Naive thymus-derived CD8-positive, alpha-beta T cell (primary cell): ENCODE results near the gene FTHL17. TPM values are rescaled to one million over a fixed set of nuclear protein-coding genes. Genes with fewer than 3 reads are reported as not detected.

Source experiments
- ATAC-seq, 2 donors: fragments of 150-1000 bp; cut with Tn5 transposase in 1 of 2; sonication (Bioruptor Pico), chemical (Tn5 transposase) in 1 of 2; 1 replicate in 1 of 2; 2 replicates in 1 of 2; pipeline ENCODE4 v1.10.0; 2021; ENCODE audit warnings: mild to moderate bottlenecking in 2 of 2, moderate library complexity in 2 of 2
- POLR2A ChIA-PET: fragments of 350-600 bp; sonication (Branson Sonifier 250); formaldehyde crosslinking; loops from one replicate; lab custom pipeline; 2021; ENCODE audit warnings: antibody characterized with exemption; lab: Charles Lee
- DNase-seq, 10 donors: peaks; one replicate each; pipeline versions ENCODE4 v3.0.0 to v3.0.0-alpha.2; 2020 to 2022
- H3K27ac Mint-ChIP-seq, 10 donors: one replicate each; pipeline ENCODE4 v1.8.0; 2020 to 2022; ENCODE audit warnings: mild to moderate bottlenecking in 10 of 10, mixed read lengths in 10 of 10, moderate library complexity in 4 of 10, inconsistent platforms in 1 of 10
- H3K27me3 Mint-ChIP-seq, 5 donors: one replicate each; pipeline ENCODE4 v1.8.0; 2021 to 2022; ENCODE audit warnings: mixed read lengths in 5 of 5
- H3K36me3 Mint-ChIP-seq, 3 donors: one replicate each; pipeline ENCODE4 v1.8.0; 2020 to 2022; ENCODE audit warnings: mixed read lengths in 3 of 3, mild to moderate bottlenecking in 2 of 3, inconsistent platforms in 1 of 3
- H3K4me1 Mint-ChIP-seq, 4 donors: one replicate each; pipeline ENCODE4 v1.8.0; 2021 to 2022; ENCODE audit warnings: mixed read lengths in 4 of 4
- H3K4me3 Mint-ChIP-seq, 10 donors: one replicate each; pipeline ENCODE4 v1.8.0; 2020 to 2022; ENCODE audit warnings: mild to moderate bottlenecking in 10 of 10, mixed read lengths in 10 of 10, moderate library complexity in 6 of 10, inconsistent platforms in 1 of 10
- H3K9me3 Mint-ChIP-seq, 9 donors: one replicate each; pipeline ENCODE4 v1.8.0; 2020 to 2022; ENCODE audit warnings: mixed read lengths in 9 of 9, mild to moderate bottlenecking in 3 of 9, inconsistent platforms in 1 of 9, moderate library complexity in 1 of 9
- polyA plus RNA-seq, 3 donors: library from polyadenylated mRNA; unstranded; fragments of 300-500 nt; fragmentation: Illumina TruSeq; gene quantifications; one replicate each; pipeline ENCODE4 v1.2.3, GENCODE V29; 2021
- total RNA-seq, 8 experiments: library from RNA in 2 of 8; stranded (reverse) in 2 of 8; gene quantifications; one replicate each; pipeline ENCODE4 v1.2.3 and lab custom pipeline; 2021 to 2026

The FTHL17 gene
- total RNA-seq (not detected), polyA plus RNA-seq (not detected), total RNA-seq (lab: John Stamatoyannopoulos, UW) (0 reads per million in 6 experiments)

- Mint-ChIP-seq H3K27me3 (no peaks in the 10 kb centered on the region), H3K9me3 (peaks cover 0 to 24% (median 6%) of the 10 kb centered on the region in 9 donors), H3K36me3 (peaks cover 0 to 5% (median 0%) of the 10 kb centered on the region in 3 donors), H3K27ac (no peak within 1 kb of the TSS), H3K4me1 (no peaks in the 10 kb centered on the region), H3K4me3 (no peak within 1 kb of the TSS)
- DNase-seq (no peak), ATAC-seq (no peak)
- POLR2A ChIA-PET: no interaction called here
Observed at GRCh38 chrX:31071725-31072124, at the start of gene FTHL17. FTHL17 (minus strand) TSS chrX:31072041; CDS start chrX:31071953, 88 bp downstream.

GRCh38 chrX:31117266-31117665 is 45.4 kb upstream of the FTHL17 start:
- Mint-ChIP-seq H3K9me3 (peaks cover 0 to 3% (median 0%) of the 10 kb centered on the region in 9 donors), H3K27me3 (peaks cover 0 to 14% (median 2%) of the 10 kb centered on the region in 5 donors), H3K4me3 (no peak overlapping the region), H3K4me1 (no peaks in the 10 kb centered on the region), H3K36me3 (no peaks in the 10 kb centered on the region), H3K27ac (no peak overlapping the region)
- ATAC-seq (no peak), DNase-seq (no peak)
- POLR2A ChIA-PET: no interaction called here

GRCh38 chrX:31115398-31115797 is 43.6 kb upstream of the FTHL17 start:
- Mint-ChIP-seq H3K4me3 (no peak overlapping the region), H3K9me3 (peaks cover 0 to 3% (median 0%) of the 10 kb centered on the region in 9 donors), H3K4me1 (no peaks in the 10 kb centered on the region), H3K27ac (no peak overlapping the region), H3K27me3 (peaks cover 0 to 15% (median 2%) of the 10 kb centered on the region in 5 donors), H3K36me3 (no peaks in the 10 kb centered on the region)
- DNase-seq (no peak), ATAC-seq (no peak)
- POLR2A ChIA-PET: no interaction called here

GRCh38 chrX:31114858-31115257 is 43.0 kb upstream of the FTHL17 start:
- DNase-seq: no peak
- H3K9me3 Mint-ChIP-seq: peaks cover 0 to 3% (median 0%) of the 10 kb centered on the region in 9 donors
- no peaks in the 10 kb centered on the region for H3K4me1 Mint-ChIP-seq
- H3K27me3 Mint-ChIP-seq: peaks cover 0 to 15% (median 2%) of the 10 kb centered on the region in 5 donors
- no peak overlapping the region for H3K4me3 Mint-ChIP-seq
- ATAC-seq: no peak
- POLR2A ChIA-PET: no interaction called here
- no peaks in the 10 kb centered on the region for H3K36me3 Mint-ChIP-seq
- H3K27ac Mint-ChIP-seq: no peak overlapping the region

GRCh38 chrX:31112226-31112999 is 40.6 kb upstream of the FTHL17 start:
- DNase-seq (no peak), ATAC-seq (no peak)
- Mint-ChIP-seq H3K36me3 (no peaks in the 10 kb centered on the region), H3K4me1 (no peaks in the 10 kb centered on the region), H3K27ac (no peak overlapping the region), H3K27me3 (peaks cover 0 to 15% (median 2%) of the 10 kb centered on the region in 5 donors), H3K4me3 (no peak overlapping the region), H3K9me3 (peaks cover 0 to 3% (median 0%) of the 10 kb centered on the region in 9 donors)
- POLR2A ChIA-PET: no interaction called here

GRCh38 chrX:31110657-31111056 is 38.8 kb upstream of the FTHL17 start:
- DNase-seq: no peak
- Mint-ChIP-seq H3K27ac (no peak overlapping the region), H3K36me3 (no peaks in the 10 kb centered on the region), H3K4me1 (no peaks in the 10 kb centered on the region), H3K9me3 (peaks cover 0 to 3% (median 0%) of the 10 kb centered on the region in 9 donors), H3K4me3 (no peak overlapping the region), H3K27me3 (peaks cover 0 to 15% (median 2%) of the 10 kb centered on the region in 5 donors)
- no peak for ATAC-seq
- POLR2A ChIA-PET: no interaction called here

- ATAC-seq (no peak), DNase-seq (no peak)
- peaks cover 0 to 7% (median 0%) of the 10 kb centered on the region in 9 donors for H3K9me3 Mint-ChIP-seq
- POLR2A ChIA-PET: no interaction called here
- peaks cover 0 to 2% (median 0%) of the 10 kb centered on the region in 5 donors for H3K27me3 Mint-ChIP-seq
- H3K4me3 Mint-ChIP-seq: no peak overlapping the region
- no peaks in the 10 kb centered on the region for H3K4me1 Mint-ChIP-seq
- H3K27ac Mint-ChIP-seq: no peak overlapping the region
- H3K36me3 Mint-ChIP-seq: no peaks in the 10 kb centered on the region
Observed at GRCh38 chrX:31099536-31100090, 27.8 kb upstream of the FTHL17 start.

- Mint-ChIP-seq H3K9me3 (peaks cover 0 to 7% (median 0%) of the 10 kb centered on the region in 9 donors), H3K27me3 (peaks cover 0 to 2% (median 0%) of the 10 kb centered on the region in 5 donors), H3K4me1 (no peaks in the 10 kb centered on the region), H3K27ac (no peak overlapping the region), H3K36me3 (no peaks in the 10 kb centered on the region), H3K4me3 (no peak overlapping the region)
- POLR2A ChIA-PET: no interaction called here
- DNase-seq (no peak), ATAC-seq (no peak)
Observed at GRCh38 chrX:31098079-31098478, 26.2 kb upstream of the FTHL17 start.

- H3K4me3 Mint-ChIP-seq: no peak overlapping the region
- peaks cover 0 to 7% (median 0%) of the 10 kb centered on the region in 9 donors for H3K9me3 Mint-ChIP-seq
- POLR2A ChIA-PET: no interaction called here
- no peak for ATAC-seq
- H3K4me1 Mint-ChIP-seq: no peaks in the 10 kb centered on the region
- no peaks in the 10 kb centered on the region for H3K36me3 Mint-ChIP-seq
- peaks cover 0 to 2% (median 0%) of the 10 kb centered on the region in 5 donors for H3K27me3 Mint-ChIP-seq
- DNase-seq: no peak
- no peak overlapping the region for H3K27ac Mint-ChIP-seq
Observed at GRCh38 chrX:31093639-31093975, 21.8 kb upstream of the FTHL17 start.

GRCh38 chrX:31092970-31093638 is 21.3 kb upstream of the FTHL17 start:
- no peak overlapping the region for H3K4me3 Mint-ChIP-seq
- no peaks in the 10 kb centered on the region for H3K36me3 Mint-ChIP-seq
- DNase-seq (no peak), ATAC-seq (no peak)
- POLR2A ChIA-PET: no interaction called here
- peaks cover 0 to 2% (median 0%) of the 10 kb centered on the region in 5 donors for H3K27me3 Mint-ChIP-seq
- peaks cover 0 to 7% (median 0%) of the 10 kb centered on the region in 9 donors for H3K9me3 Mint-ChIP-seq
- no peak overlapping the region for H3K27ac Mint-ChIP-seq
- H3K4me1 Mint-ChIP-seq: no peaks in the 10 kb centered on the region

- ATAC-seq (no peak), DNase-seq (no peak)
- POLR2A ChIA-PET: no interaction called here
- Mint-ChIP-seq H3K4me3 (no peak overlapping the region), H3K27me3 (peaks cover 0 to 2% (median 0%) of the 10 kb centered on the region in 5 donors), H3K36me3 (no peaks in the 10 kb centered on the region), H3K9me3 (peaks cover 0 to 7% (median 0%) of the 10 kb centered on the region in 9 donors), H3K27ac (no peak overlapping the region), H3K4me1 (no peaks in the 10 kb centered on the region)
Observed at GRCh38 chrX:31092476-31092875, 20.6 kb upstream of the FTHL17 start.

- Mint-ChIP-seq H3K4me3 (no peak overlapping the region), H3K9me3 (peaks cover 0 to 6% (median 0%) of the 10 kb centered on the region in 9 donors), H3K36me3 (no peaks in the 10 kb centered on the region), H3K27me3 (peaks cover 0 to 2% (median 0%) of the 10 kb centered on the region in 5 donors), H3K4me1 (no peaks in the 10 kb centered on the region), H3K27ac (no peak overlapping the region)
- DNase-seq (no peak), ATAC-seq (no peak)
- POLR2A ChIA-PET: no interaction called here
Observed at GRCh38 chrX:31091819-31092218, 20.0 kb upstream of the FTHL17 start.

GRCh38 chrX:31074522-31074921 is 2.7 kb upstream of the FTHL17 start:
- Mint-ChIP-seq H3K36me3 (peaks cover 0 to 5% (median 0%) of the 10 kb centered on the region in 3 donors), H3K27ac (no peak overlapping the region), H3K9me3 (peaks cover 0 to 27% (median 6%) of the 10 kb centered on the region in 9 donors), H3K4me1 (no peaks in the 10 kb centered on the region), H3K27me3 (no peaks in the 10 kb centered on the region), H3K4me3 (no peak overlapping the region)
- POLR2A ChIA-PET: no interaction called here
- no peak for DNase-seq
- no peak for ATAC-seq
